GM23248 (cell line): ENCODE data around the gene ZNF195. TPM values are rescaled to one million over a fixed set of nuclear protein-coding genes. Genes with fewer than 3 reads are reported as not detected.
"Not testable (repeated sequence)": the region's sequence is repeated elsewhere in the genome, so short reads cannot be mapped to it uniquely, and the experiment has no call there.

ENCODE experiments used
- DNase-seq: peaks from one replicate; pipeline ENCODE4 v3.0.0-alpha.2; 2015
- H2AFZ ChIP-seq: fragments of 200-600 bp; sonication (generic); 2 replicates; pipeline ENCODE4 v1.6.1; 2016; ENCODE audit warnings: antibody characterized with exemption
- H3F3A ChIP-seq: fragments of 200-600 bp; sonication (generic); 2 replicates; pipeline ENCODE4 v1.6.1; 2016; ENCODE audit warnings: mild to moderate bottlenecking, antibody characterized with exemption, mixed run types; ENCODE audit not compliant: insufficient read depth
- H3K27ac ChIP-seq: fragments of 200-600 bp; sonication (generic); 2 replicates; pipeline ENCODE4 v1.5.1; 2016; ENCODE audit warnings: mild to moderate bottlenecking
- H3K27me3 ChIP-seq: fragments of 200-600 bp; sonication (generic); replicated peaks from 2 replicates; pipeline ENCODE4 v1.6.1; 2016; ENCODE audit warnings: mild to moderate bottlenecking; ENCODE audit not compliant: insufficient read depth
- H3K36me3 ChIP-seq: fragments of 200-600 bp; sonication (generic); 2 replicates; pipeline ENCODE4 v1.6.1; 2016; ENCODE audit warnings: low read depth, mild to moderate bottlenecking
- H3K4me1 ChIP-seq: fragments of 200-600 bp; sonication (generic); 2 replicates; pipeline ENCODE4 v1.6.1; 2016; ENCODE audit warnings: mild to moderate bottlenecking; ENCODE audit not compliant: insufficient read depth
- H3K4me2 ChIP-seq: fragments of 200-600 bp; sonication (generic); one replicate; pipeline ENCODE4 v1.6.1; 2016; ENCODE audit warnings: mild to moderate bottlenecking; ENCODE audit not compliant: unreplicated experiment
- H3K4me3 ChIP-seq: fragments of 200-600 bp; sonication (generic); 2 replicates; pipeline ENCODE4 v1.5.1; 2016; ENCODE audit warnings: mild to moderate bottlenecking
- H3K79me2 ChIP-seq: fragments of 200-600 bp; sonication (generic); 2 replicates; pipeline ENCODE4 v1.6.1; 2016; ENCODE audit warnings: mild to moderate bottlenecking; ENCODE audit not compliant: insufficient read depth
- H3K9ac ChIP-seq: fragments of 200-600 bp; sonication (generic); 2 replicates; pipeline ENCODE4 v1.6.1; 2016; ENCODE audit warnings: mild to moderate bottlenecking
- H3K9me2 ChIP-seq: fragments of 200-600 bp; sonication (generic); 2 replicates; pipeline ENCODE4 v1.6.1; 2016; ENCODE audit warnings: mixed run types, mild to moderate bottlenecking, moderate library complexity; ENCODE audit not compliant: insufficient read depth
- H3K9me3 ChIP-seq: fragments of 200-600 bp; sonication (generic); one replicate; pipeline ENCODE4 v1.6.1; 2017; ENCODE audit warnings: low read depth
- H4K20me1 ChIP-seq: fragments of 200-600 bp; sonication (generic); 2 replicates; pipeline ENCODE4 v1.6.0; 2016; ENCODE audit not compliant: insufficient read depth
- EZH2 ChIP-seq: fragments of 200-600 bp; sonication (generic); IDR thresholded peaks from 2 replicates; pipeline ENCODE4 v1.6.1; 2018; ENCODE audit warnings: antibody characterized with exemption, mild to moderate bottlenecking; ENCODE audit not compliant: insufficient read depth, poor library complexity, severe bottlenecking
- EZH2phosphoT487 ChIP-seq: fragments of 200-600 bp; sonication (generic); IDR thresholded peaks from 2 replicates; pipeline ENCODE4 v1.6.1; 2018; ENCODE audit warnings: antibody characterized with exemption, moderate library complexity, mild to moderate bottlenecking, low read depth; ENCODE audit not compliant: insufficient read depth
- WGBS, 2 experiments: methylation state at CpG; one replicate each; pipeline ENCODE4 v1.1.6; 2015 to 2017; ENCODE audit warnings: low lambda C conversion rate in 2 of 2, low coverage in 1 of 2; ENCODE audit errors: missing lambda C conversion rate in 2 of 2; 5-methylcytosine and 5-hydroxymethylcytosine counted together
- in situ Hi-C: fragments of 300-500 bp; cut with MboI; formaldehyde crosslinking; loops from 2 replicates; pipeline ENCODE4 v1.15.0; 2020
- polyA plus RNA-seq: library from polyadenylated mRNA; unstranded; fragments of >200 nt; fragmentation: Nextera tagmentation; extraction: Ambion mirVana; gene quantifications from 2 replicates; pipeline ENCODE4 v1.2.1, GENCODE V29; 2016
- total RNA-seq: library from RNA; depleted of rRNA; stranded (reverse); fragments of >200 nt; shearing (Covaris generic); gene quantifications from 2 replicates; pipeline ENCODE4 v1.2.3, GENCODE V29; 2014; rRNA removed

Gene ZNF195
- total RNA-seq = 20.4 and 24.2 TPM in 2 replicates
- polyA plus RNA-seq = 11.2 and 11.6 TPM in 2 replicates

DNA sequence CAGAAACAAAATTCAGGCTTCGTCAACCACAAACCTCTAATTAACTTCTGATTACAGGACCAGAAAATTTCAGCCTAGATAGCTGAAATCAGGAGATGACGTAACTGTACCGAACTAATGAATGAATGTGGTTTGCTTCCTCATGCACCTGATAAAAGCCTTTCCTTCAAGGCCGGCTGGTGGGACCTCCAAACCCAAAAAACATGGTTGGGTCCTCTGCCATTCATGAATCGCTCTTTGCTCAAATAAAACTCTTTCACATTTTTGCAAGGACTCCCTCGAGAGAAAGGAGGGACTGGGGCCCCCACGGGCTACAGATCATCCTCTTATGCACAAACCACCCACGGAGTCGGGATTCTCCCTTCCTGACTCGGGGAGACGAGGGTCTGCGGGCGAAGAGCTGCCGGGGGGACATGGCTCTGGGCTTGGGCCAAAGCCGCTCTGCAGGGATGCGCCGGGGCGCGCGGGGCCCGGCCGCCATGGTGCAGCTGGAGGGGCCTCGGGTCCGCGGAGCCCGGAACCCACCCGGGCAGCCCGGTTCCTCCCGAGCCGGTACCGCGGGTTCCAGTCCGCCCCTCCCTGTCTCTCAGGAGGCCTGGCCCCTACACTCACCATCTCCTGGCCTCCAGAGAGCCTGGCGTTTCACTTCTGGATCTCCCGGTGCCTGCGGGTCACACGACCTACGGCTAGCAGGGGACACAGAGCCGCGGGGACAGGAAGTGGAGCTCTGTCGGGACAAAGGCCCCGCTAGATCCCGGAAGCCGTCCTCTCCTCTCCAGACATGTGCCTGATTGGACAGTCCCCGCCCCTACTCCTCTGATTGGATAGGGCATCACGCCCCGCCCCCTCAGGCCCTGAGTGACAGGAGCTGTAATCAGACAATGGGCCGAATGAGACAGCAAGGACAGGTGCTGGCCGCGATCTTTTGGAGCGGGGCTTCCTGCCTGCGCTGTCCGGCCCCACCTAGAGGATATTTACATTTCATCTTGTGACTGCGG, at the start of gene ZNF195:
Gene ZNF195 (minus strand): TSS at position 721 of the 998 bp plus-strand sequence. CDS start 106 bp downstream, at position 615.
- H3K9me3 ChIP-seq = no peaks in the 10 kb centered on the region
- peak within 1 kb of the TSS; percentile 98 for H3K4me2 ChIP-seq
- peak within 1 kb of the TSS; percentile 64 for H3K27ac ChIP-seq
- TF ChIP-seq EZH2 (no peak), EZH2phosphoT487 (no peak)
- peak within 1 kb of the TSS; percentile 96 for H3K4me3 ChIP-seq
- no peaks in the 10 kb centered on the region for H3K9me2 ChIP-seq
- H2AFZ ChIP-seq = peak within 1 kb of the TSS; percentile 94
- H3K9ac ChIP-seq = peak within 1 kb of the TSS; percentile 94
- peak; percentile 97 for DNase-seq
- whole genome bisulfite sequencing, 2 experiments = 1 to 2% methylated on average over 46 to 52 of the region's 54 CpGs
- peaks cover 70% of the 10 kb centered on the region for H3K79me2 ChIP-seq
- H3K27me3 ChIP-seq = no peaks in the 10 kb centered on the region
- in situ Hi-C loops = no loop called here
- H3F3A ChIP-seq = no peaks in the 10 kb centered on the region
- no peaks in the 10 kb centered on the region for H4K20me1 ChIP-seq
- H3K4me1 ChIP-seq = peaks cover 22% of the 10 kb centered on the region
- H3K36me3 ChIP-seq = peaks cover 12% of the 10 kb centered on the region; the same call in 1 of the 2 replicates

DNA sequence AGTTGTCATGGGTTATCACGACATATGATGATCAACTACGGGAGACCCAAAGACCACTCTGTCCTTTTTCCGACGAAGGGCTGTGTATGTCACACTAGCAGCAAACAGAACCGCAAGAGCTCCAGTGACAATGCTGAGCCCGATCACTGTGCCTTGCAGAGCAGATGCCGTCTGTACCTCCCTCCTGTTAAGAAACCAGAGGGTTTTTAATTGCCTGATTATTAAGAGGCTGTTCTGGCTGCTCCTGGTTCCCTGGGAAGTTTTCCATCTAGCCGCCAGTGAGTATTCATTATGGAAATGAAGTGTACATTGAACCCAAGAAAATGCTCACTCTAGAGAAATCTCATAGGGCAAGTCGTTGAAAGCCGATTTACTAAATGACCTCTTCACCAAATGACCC, 49.1 kb upstream of the ZNF195 start:
- H3K9me2 ChIP-seq, H3K4me3 ChIP-seq, in situ Hi-C loops, H3K9ac ChIP-seq, DNase-seq, H3K27me3 ChIP-seq, H3K36me3 ChIP-seq, H3K27ac ChIP-seq, H3K4me2 ChIP-seq, H2AFZ ChIP-seq, H4K20me1 ChIP-seq, H3K9me3 ChIP-seq, H3F3A ChIP-seq, H3K4me1 ChIP-seq, H3K79me2 ChIP-seq: not testable (repeated sequence)
- 75 to 82% methylated on average over 10 of the region's 10 CpGs for WGBS, 2 experiments

DNA sequence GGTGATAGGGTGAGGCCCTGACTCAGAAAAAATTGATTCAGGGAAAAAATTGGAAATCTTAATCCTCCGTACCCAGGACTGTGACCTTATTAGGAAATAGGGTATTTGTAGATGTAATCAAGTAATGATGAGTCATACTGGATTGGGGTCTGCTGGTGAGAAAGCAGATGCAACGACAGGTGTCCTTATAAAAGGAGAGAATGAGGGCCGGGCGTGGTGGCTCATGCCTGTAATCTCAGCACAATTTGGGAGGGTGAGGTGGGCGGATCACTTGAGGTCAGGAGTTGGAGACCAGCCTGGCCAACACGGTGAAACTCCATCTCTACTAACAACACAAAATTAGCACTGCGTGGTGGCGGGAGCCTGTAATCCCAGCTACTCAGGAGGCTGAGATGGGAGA, 47.6 kb upstream of the ZNF195 start:
- 76 to 82% methylated on average over 7 to 8 of the region's 8 CpGs for WGBS, 2 experiments

DNA sequence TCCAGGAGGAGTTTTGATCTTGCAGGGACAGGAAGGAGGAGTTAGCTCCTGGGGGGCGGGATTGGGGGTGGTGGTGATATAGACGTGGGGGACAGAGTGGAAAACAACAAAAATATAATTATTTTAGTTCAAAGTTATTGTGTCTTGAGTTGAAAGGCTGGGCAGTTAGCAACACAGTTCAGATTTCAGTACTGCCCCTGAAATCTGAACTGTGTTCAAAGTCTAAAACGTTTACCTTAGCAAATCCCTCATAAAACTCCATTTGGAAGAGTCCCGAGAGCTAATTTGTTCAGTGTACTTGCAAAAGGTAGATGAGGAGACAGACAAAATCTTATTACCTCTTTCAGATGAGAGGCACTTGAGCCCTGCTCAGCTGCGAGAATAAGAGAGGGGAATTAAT, 45.0 kb upstream of the ZNF195 start:
- Histone ChIP-seq H2AFZ (peak overlapping the region; percentile 66; the same call in 1 of the 2 replicates), H3K4me2 (peak overlapping the region; percentile 42), H3K9ac (peak overlapping the region; percentile 72; the same call in 1 of the 2 replicates), H3K4me3 (0 out of 2 replicates have a peak overlapping the region, but pooled peaks have one; percentile 53)
- H3K27ac ChIP-seq, H3K79me2 ChIP-seq, H3K9me2 ChIP-seq, H3K4me1 ChIP-seq, H4K20me1 ChIP-seq, H3K36me3 ChIP-seq, DNase-seq, H3K9me3 ChIP-seq, in situ Hi-C loops, H3K27me3 ChIP-seq, H3F3A ChIP-seq: not testable (repeated sequence)
- WGBS, 2 experiments = 24 to 45% methylated on average over 3 to 5 of the region's 5 CpGs

More for the DNA sequence above, 47.6 kb upstream of the ZNF195 start:
- H3K9me3 ChIP-seq, H3K36me3 ChIP-seq, in situ Hi-C loops, H3K9ac ChIP-seq, H3K79me2 ChIP-seq, H4K20me1 ChIP-seq, H3K27me3 ChIP-seq, H3K4me3 ChIP-seq, H3K9me2 ChIP-seq, H3K4me2 ChIP-seq, H3F3A ChIP-seq, H2AFZ ChIP-seq, H3K4me1 ChIP-seq, H3K27ac ChIP-seq, DNase-seq: not testable (repeated sequence)

DNA sequence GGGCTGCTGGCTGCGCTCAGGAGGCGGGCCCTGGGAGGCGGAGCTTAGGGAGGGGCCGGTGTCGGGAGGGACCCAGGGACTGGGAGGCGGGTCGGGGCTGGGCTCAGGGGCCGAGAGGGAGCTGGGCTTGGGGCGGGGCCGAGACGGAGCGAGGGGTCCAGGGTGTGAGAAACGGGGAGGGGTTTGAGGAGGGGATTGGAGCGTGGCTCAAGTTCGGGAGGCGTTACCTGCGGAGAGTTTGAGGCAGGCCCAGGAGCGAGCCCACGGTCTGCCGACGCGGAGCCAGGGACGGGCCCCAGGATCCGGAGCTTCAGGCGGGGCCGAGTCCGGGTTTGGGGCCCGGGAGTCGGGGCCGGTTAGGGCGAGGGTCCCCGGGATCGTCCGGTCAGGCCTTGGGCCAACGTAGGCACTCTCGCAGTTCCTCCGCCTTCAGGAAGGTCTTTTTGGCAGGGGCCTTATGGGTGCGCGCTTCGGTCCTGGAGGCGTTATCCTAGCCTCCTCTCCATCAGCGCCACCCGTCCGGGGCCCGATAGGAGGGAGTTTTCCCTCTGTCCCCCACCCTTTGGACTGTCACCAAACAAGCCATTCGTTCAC, 44.3 kb upstream of the ZNF195 start:
- in situ Hi-C loops, H4K20me1 ChIP-seq, H3K27me3 ChIP-seq, H3K4me1 ChIP-seq, H3K79me2 ChIP-seq, H3K9me3 ChIP-seq, H3F3A ChIP-seq, H3K36me3 ChIP-seq, H3K9me2 ChIP-seq: not testable (repeated sequence)
- Histone ChIP-seq H3K4me2 (peak overlapping the region; percentile 42), H3K9ac (peak overlapping the region; percentile 90), H3K27ac (0 out of 2 replicates have a peak overlapping the region, but pooled peaks have one; percentile 21), H2AFZ (peak overlapping the region; percentile 66), H3K4me3 (peak overlapping the region; percentile 53; the same call in 1 of the 2 replicates)
- peak; percentile 30 for DNase-seq
- 0 to 2% methylated on average over 4 to 39 of the region's 46 CpGs for WGBS, 2 experiments

- H3K9me3 ChIP-seq, H3K27me3 ChIP-seq, H3K79me2 ChIP-seq, H3K9me2 ChIP-seq, H3K36me3 ChIP-seq, H3K4me1 ChIP-seq, H3F3A ChIP-seq, in situ Hi-C loops, H4K20me1 ChIP-seq: not testable (repeated sequence)
- Histone ChIP-seq H3K4me3 (peak overlapping the region; percentile 74), H3K9ac (peak overlapping the region; percentile 90), H3K27ac (peak overlapping the region; percentile 88), H3K4me2 (peak overlapping the region; percentile 74), H2AFZ (peak overlapping the region; percentile 62)
- peak; percentile 95 for DNase-seq
- WGBS, 2 experiments = 0 to 1% methylated on average over 46 to 62 of the region's 66 CpGs
Observed at GRCh38 chr11:3422380-3423137, 43.6 kb upstream of the ZNF195 start.
